ENCODE measurements around the gene IGSF5. TPM values are rescaled to one million over a fixed set of nuclear protein-coding genes. Genes with fewer than 3 reads are reported as not detected.

The IGSF5 gene
- total RNA-seq, 1 donor from 2014 or later = 1.5 TPM

DNA sequence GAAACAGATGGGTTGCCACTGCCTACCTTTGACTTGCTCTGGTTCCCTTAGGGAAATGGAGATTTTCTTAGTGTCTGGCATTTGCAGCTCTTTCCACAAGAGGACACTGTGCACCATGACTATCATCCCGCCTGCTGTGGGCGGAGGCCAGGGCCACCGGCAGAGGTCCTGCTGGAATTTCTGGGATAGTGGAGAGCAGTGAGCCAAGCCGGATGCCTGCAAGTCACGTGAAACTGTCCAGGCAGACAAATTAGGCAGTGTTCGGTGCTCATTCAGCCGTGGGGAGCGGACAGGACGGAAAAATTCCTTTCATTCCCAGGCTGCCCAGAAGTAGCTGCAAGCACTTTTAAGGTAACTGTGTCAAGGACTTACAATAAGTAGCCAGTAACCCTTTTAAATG lies 43.4 kb downstream of the IGSF5 start:
- peak; percentile 88 for DNase-seq (ENCODE audit: extremely low spot score, unreplicated experiment)
- Mint-ChIP-seq H3K9me3 (no peaks in the 10 kb centered on the region), H3K27me3 (no peaks in the 10 kb centered on the region), H3K4me3 (peak overlapping the region; percentile 77), H3K27ac (peak overlapping the region; percentile 82), H3K4me1 (ENCODE audit: unreplicated experiment) (peaks cover 14% of the 10 kb centered on the region), H3K36me3 (peaks cover 10% of the 10 kb centered on the region)
- TF ChIP-seq, protein P1, sequence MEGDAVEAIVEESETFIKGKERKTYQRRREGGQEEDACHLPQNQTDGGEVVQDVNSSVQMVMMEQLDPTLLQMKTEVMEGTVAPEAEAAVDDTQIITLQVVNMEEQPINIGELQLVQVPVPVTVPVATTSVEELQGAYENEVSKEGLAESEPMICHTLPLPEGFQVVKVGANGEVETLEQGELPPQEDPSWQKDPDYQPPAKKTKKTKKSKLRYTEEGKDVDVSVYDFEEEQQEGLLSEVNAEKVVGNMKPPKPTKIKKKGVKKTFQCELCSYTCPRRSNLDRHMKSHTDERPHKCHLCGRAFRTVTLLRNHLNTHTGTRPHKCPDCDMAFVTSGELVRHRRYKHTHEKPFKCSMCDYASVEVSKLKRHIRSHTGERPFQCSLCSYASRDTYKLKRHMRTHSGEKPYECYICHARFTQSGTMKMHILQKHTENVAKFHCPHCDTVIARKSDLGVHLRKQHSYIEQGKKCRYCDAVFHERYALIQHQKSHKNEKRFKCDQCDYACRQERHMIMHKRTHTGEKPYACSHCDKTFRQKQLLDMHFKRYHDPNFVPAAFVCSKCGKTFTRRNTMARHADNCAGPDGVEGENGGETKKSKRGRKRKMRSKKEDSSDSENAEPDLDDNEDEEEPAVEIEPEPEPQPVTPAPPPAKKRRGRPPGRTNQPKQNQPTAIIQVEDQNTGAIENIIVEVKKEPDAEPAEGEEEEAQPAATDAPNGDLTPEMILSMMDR (conservative IDR thresholded peaks at IDR 0.05) = peak; percentile 95

DNA sequence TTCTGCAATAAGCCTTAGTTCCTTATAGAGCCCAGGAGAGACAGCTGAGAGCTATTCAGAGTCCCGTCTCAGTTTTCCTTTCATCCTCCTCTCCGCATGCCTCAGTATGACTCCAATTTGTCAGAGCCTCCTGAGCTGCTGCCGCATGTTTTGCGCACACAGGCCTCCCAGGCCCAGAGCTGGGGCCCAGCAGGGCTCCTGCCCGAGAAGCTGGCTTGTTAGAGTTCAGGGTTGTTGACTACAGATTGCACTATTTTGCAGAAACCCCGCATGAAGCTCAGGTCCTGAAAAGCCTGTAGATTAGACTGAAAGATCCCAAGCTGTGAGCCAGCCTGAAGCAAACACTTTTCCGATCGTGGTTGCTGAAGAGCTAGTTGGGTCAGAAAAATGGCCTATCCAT lies 51.5 kb downstream of the IGSF5 start:
- no peak overlapping the region for H3K4me3 Mint-ChIP-seq
- no peaks in the 10 kb centered on the region for H3K27me3 Mint-ChIP-seq
- no peak for DNase-seq (ENCODE audit: extremely low spot score, unreplicated experiment)
- H3K4me1 Mint-ChIP-seq (ENCODE audit: unreplicated experiment) = peaks cover 25% of the 10 kb centered on the region
- H3K9me3 Mint-ChIP-seq = no peaks in the 10 kb centered on the region
- H3K36me3 Mint-ChIP-seq = peaks cover 7% of the 10 kb centered on the region
- TF ChIP-seq, protein P1 (conservative IDR thresholded peaks at IDR 0.05) = no peak
- H3K27ac Mint-ChIP-seq = no peak overlapping the region

DNA sequence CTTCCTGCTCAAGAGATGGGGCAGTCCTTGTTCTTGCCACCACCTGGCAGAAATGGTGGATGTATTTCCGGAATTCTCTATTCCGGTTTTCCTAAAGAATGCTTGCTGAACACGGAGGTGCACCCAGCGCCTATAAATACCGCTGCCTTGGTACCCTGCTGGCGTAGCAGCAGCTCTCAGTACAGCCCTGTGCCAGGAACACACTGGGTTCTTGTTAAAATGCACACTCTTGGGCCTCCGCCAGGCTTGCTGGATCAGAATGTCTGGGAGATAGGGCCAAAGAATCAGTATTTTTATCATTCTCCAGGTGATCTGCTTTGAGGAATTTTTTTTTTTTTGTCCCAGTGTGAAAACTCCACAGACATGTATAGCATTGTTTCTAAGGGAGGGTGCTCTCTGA lies 54.2 kb downstream of the IGSF5 start:
- Mint-ChIP-seq H3K4me1 (ENCODE audit: unreplicated experiment) (peaks cover 28% of the 10 kb centered on the region), H3K27ac (no peak overlapping the region), H3K36me3 (no peaks in the 10 kb centered on the region), H3K9me3 (peaks cover 5% of the 10 kb centered on the region), H3K27me3 (no peaks in the 10 kb centered on the region), H3K4me3 (no peak overlapping the region)
- TF ChIP-seq, protein P1 (conservative IDR thresholded peaks at IDR 0.05) = no peak
- DNase-seq (ENCODE audit: extremely low spot score, unreplicated experiment) = no peak

DNA sequence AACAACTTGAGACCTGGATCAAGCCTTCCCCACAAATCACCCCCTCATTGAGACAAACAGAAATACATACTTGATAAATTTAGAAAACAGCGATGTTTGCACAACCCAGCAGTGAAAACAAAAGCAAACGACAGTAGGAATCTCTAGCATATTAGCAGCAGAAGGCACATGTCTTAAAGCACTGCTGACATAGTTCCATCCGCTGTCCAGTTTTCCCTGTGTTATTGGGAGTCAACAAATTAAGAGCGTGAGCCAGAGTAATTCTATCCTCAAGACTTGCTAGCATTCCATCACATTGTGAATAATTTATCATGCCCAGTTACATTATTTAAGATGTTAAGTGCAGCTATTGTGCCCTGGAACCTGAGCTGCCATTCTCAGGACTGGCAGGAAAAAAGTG lies 55.3 kb downstream of the IGSF5 start:
- H3K27ac Mint-ChIP-seq = no peak overlapping the region

DNA sequence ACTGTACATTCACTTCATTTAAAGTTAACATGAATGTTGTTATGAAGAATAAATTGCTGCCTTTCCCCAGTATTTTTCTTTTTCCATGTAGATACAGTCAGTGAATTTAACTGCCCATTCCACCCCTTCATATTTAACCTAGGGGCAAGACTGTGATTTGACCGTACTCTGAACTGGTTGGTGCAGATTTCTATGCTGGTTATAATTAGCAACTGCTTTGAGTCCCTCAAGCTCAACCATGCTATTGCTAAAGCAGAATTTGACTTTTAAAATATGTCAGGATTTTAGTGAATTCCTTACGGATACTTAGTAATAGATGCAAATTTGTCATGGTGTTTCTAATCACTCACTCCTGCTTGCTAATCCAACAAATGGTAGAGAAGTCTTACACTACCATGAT lies 57.2 kb downstream of the IGSF5 start:
- DNase-seq (ENCODE audit: extremely low spot score, unreplicated experiment) = no peak
- Mint-ChIP-seq H3K4me3 (peak overlapping the region; percentile 52), H3K36me3 (no peaks in the 10 kb centered on the region), H3K27ac (peak overlapping the region; percentile 39), H3K27me3 (no peaks in the 10 kb centered on the region), H3K9me3 (peaks cover 10% of the 10 kb centered on the region), H3K4me1 (ENCODE audit: unreplicated experiment) (peaks cover 18% of the 10 kb centered on the region)
- TF ChIP-seq, protein P1 (conservative IDR thresholded peaks at IDR 0.05) = no peak

More for the DNA sequence above, 55.3 kb downstream of the IGSF5 start:
- DNase-seq (ENCODE audit: extremely low spot score, unreplicated experiment) = no peak
- Mint-ChIP-seq H3K36me3 (no peaks in the 10 kb centered on the region), H3K4me3 (no peak overlapping the region), H3K27me3 (no peaks in the 10 kb centered on the region), H3K4me1 (ENCODE audit: unreplicated experiment) (peaks cover 27% of the 10 kb centered on the region), H3K9me3 (peaks cover 5% of the 10 kb centered on the region)
- TF ChIP-seq, protein P1 (conservative IDR thresholded peaks at IDR 0.05) = no peak

DNA sequence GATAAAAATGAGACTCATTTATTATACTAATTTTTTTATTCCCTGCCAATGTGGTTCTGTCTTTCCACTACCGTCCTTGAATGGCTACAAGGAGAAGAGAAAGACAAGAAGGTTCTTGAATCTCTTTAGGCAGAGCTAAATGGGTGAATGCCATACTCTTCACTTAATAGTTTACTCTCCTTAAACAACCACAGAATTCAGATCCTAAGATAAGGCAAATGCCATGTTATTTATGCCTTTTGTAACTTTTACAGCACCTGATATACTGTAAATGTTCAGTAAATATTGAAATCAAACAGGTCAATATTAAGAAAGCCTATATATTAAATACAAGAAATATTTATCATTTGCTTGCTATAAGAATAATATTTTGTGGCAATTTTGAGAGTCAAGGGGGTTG lies 58.4 kb downstream of the IGSF5 start:
- peaks cover 27% of the 10 kb centered on the region for H3K4me1 Mint-ChIP-seq (ENCODE audit: unreplicated experiment)
- H3K36me3 Mint-ChIP-seq = no peaks in the 10 kb centered on the region
- no peaks in the 10 kb centered on the region for H3K27me3 Mint-ChIP-seq
- no peak overlapping the region for H3K27ac Mint-ChIP-seq
- TF ChIP-seq, protein P1 (conservative IDR thresholded peaks at IDR 0.05) = no peak
- no peak overlapping the region for H3K4me3 Mint-ChIP-seq
- no peak for DNase-seq (ENCODE audit: extremely low spot score, unreplicated experiment)
- H3K9me3 Mint-ChIP-seq = peaks cover 10% of the 10 kb centered on the region

Data from type B pancreatic cell (in vitro differentiated cells).